Activated naive CD4-positive, alpha-beta T cell (primary cell): ENCODE data around the gene PLCE1.
"Not testable (repeated sequence)": the region's sequence is repeated elsewhere in the genome, so short reads cannot be mapped to it uniquely, and the experiment has no call there.

Source experiments
- DNase-seq, 4 experiments: peaks; one replicate each; lab custom pipeline; 2025; lab: John Stamatoyannopoulos, UW

The PLCE1 gene

GRCh38 chr10:93993782-93994437 lies at the start of gene PLCE1:
Gene PLCE1 (plus strand): TSS chr10:93993931. CDS start chr10:94031047, 37,116 bp downstream.
- no peak for DNase-seq

GRCh38 chr10:93945819-93946218 lies 47.9 kb upstream of the PLCE1 start:
- DNase-seq: no peak

- no peak for DNase-seq
Measured at GRCh38 chr10:93947055-93947454, 46.7 kb upstream of the PLCE1 start.

- no peak for DNase-seq
Measured at GRCh38 chr10:93947524-93947923, 46.2 kb upstream of the PLCE1 start.

GRCh38 chr10:93951905-93952304 lies 41.8 kb upstream of the PLCE1 start:
- DNase-seq: no peak

GRCh38 chr10:93954299-93954698 lies 39.4 kb upstream of the PLCE1 start:
- DNase-seq: no peak

GRCh38 chr10:93954726-93955363 lies 38.9 kb upstream of the PLCE1 start:
- no peak for DNase-seq

DNA sequence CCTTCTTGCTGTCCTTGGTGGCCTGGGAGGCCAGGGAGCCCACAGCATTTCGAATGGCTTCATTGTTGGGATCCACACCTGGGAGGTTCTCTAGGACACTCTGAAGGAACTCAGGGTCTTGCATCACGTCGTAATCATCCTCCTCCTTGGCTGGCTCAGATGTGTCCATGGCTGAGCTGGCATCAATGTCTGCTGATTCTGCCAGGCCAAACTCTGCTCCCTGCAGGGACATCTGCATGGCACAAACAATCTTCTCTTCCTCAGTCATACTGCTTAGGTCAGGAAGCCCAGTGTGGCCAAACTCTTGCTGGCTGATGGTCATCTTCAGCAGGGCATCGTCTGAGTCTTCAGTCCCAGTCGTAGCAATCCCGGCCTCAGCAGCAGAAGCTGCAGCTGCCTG lies 34.9 kb upstream of the PLCE1 start:
- DNase-seq: no peak

GRCh38 chr10:93960988-93961387 lies 32.7 kb upstream of the PLCE1 start:
- not testable (repeated sequence) for DNase-seq

GRCh38 chr10:93962973-93963372 lies 30.8 kb upstream of the PLCE1 start:
- no peak for DNase-seq

GRCh38 chr10:93963434-93963833 lies 30.3 kb upstream of the PLCE1 start:
- DNase-seq: no peak

GRCh38 chr10:93965911-93966310 lies 27.8 kb upstream of the PLCE1 start:
- DNase-seq: no peak

GRCh38 chr10:93967756-93968155 lies 26.0 kb upstream of the PLCE1 start:
- no peak for DNase-seq

DNA sequence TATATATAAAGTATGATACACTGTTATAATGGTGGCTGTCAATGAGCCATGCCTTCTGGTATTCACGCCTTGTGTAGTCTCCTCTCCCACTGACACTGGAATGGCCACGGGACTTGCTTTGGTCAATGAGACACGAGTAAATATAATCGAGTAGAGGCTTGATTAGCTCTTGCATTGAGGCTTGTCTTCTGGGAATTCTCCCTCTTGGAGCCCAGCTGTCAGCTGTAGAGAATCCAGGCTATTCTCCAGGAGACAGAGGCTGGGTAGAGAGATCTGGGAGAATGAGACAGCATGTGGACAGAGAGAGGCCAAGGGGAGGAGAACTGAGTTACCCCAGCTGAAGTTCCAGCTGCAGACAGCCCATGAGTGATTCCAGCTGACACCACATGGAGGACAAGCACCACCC lies 25.2 kb upstream of the PLCE1 start:
- DNase-seq: no peak

DNA sequence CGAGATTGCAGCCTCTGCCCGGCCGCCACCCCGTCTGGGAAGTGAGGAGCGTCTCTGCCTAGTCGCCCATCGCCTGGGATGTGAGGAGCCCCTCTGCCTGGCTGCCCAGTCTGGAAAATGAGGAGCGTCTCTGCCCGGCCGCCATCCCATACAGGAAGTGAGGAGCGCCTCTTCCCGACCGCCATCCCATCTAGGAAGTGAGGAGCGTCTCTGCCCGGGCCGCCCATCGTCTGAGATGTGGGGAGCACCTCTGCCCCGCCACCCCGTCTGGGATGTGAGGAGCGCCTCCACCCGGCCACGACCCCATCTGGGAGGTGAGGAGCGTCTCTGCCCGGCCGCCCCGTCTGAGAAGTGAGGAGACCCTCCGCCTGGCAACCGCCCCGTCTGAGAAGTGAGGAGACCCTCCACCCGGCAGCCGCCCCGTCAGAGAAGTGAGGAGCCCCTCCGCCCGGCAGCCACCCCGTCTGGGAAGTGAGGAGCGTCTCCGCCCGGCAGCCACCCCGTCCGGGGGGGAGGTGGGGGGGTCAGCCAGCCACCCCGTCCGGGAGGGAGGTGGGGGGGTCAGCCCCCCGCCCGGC lies 23.2 kb upstream of the PLCE1 start:
- DNase-seq: not testable (repeated sequence)

DNA sequence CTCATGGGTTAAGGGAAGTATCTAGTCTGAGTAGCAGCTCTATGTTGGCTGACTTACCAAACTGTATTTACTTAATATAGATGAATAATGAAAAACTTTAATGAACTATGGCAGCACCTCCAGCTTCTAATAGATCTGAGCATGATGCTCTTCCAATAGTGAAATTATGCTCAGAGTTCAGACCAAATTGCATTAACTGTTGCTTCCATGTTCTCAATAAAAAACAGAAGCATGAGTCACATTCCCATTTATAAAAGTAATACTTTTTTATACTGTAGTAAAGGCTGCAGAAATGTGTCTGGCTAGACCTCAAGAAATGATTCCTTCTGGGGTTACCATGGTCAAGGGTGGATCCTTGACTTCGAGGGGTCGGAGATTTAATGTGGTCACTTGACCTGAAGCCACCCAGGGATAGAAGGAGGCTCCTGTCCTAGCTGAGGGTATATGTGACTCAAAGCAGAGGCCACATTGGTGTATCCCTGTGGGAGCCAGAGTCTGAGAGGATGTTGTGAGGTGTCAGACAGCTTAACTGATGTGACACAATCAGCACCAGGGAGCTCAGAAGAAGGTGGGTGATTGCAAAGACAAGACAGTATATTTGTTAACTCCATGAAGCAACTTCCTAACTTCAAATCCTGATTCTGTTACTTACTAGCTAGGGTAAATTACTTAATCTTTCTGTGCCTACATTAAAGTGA lies 19.8 kb upstream of the PLCE1 start:
- no peak for DNase-seq

DNA sequence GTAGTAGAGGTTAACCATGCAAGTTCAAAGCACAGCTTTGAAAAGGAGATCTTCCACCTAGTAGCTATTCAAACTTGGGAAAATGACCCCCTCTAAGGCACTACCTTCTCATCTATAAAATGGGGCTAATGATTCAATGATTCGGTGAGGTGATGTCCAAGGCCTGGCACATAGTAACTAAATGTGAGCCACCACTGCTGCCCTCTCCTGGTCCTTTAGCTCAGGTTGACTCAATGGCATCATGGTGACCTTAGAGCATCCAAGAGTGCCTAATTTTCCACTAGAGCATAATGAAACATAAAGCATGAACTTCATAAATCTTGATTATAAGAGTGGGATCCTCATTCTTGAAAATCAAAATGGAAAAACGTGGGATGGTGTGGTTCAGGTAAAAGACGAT lies 16.3 kb upstream of the PLCE1 start:
- DNase-seq: no peak

DNA sequence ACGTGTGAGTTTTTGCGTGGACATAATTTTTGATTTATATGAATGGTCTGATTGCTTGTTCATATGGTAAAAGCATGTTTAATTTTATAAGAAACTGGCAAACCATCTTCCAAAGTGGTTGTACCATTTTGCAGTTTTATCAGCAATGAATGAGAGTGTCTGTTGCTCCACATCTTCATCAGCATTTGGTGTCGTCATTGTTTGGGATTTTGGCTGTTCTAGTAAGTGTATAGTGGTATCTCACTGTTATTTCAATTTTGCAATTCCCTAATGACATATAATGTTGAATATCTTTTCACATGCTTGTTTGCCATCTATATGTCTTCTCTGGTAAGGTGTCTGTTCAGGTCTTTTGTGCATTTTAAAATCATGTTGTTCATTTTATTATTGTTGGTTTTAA lies 13.2 kb upstream of the PLCE1 start:
- no peak for DNase-seq

DNA sequence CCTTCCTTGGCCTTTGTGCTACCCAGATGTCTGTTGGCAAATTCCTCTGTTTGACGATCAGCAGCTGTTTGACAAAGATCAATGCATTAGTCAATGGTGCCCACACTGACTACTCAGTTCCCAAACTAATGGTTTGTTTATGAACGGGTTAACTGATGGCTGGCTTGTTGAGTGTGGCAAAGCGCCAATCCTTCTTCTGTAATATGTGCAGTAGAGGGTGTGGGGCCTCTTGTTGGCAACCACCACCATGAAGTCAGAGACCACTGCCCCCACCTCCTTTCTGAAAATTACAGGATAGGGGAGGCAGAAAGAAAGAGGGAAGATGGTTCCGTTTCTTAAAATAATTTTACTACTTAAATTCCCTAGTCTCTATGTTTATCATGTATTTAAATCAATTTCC lies 2.6 kb upstream of the PLCE1 start:
- no peak for DNase-seq

DNA sequence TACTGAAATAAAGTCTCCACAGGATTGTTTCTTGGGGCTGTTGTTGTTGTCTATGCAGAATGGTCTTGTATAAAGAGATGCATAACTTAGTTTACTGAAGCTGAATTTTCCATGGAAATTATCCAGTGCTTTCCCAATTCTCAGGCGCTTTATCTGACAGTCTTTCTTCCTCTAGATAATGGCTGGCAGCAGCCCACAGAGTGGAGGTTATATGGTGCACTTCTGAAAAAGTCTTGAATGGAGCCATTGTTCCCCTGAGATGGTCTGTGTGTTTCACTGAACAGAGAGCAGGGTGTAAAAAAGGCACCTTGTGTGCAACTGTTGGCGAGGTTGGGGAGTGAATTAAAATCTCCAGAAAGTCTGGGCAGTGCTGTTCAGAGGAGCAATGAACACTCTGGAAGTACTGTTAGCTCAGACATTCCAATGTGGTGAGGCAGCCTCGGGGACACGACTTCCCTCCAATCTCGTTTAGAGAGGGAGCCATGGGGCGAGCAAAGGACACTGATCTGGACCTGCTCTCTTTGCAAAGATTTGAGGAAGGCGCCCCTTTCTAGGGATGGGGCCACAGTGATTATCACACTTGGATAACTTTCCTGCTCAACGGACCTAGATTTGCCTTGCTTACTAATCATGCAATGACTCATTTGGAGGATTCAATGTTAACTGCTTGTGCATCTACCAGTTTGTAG lies 2.0 kb upstream of the PLCE1 start:
- DNase-seq: no peak

DNA sequence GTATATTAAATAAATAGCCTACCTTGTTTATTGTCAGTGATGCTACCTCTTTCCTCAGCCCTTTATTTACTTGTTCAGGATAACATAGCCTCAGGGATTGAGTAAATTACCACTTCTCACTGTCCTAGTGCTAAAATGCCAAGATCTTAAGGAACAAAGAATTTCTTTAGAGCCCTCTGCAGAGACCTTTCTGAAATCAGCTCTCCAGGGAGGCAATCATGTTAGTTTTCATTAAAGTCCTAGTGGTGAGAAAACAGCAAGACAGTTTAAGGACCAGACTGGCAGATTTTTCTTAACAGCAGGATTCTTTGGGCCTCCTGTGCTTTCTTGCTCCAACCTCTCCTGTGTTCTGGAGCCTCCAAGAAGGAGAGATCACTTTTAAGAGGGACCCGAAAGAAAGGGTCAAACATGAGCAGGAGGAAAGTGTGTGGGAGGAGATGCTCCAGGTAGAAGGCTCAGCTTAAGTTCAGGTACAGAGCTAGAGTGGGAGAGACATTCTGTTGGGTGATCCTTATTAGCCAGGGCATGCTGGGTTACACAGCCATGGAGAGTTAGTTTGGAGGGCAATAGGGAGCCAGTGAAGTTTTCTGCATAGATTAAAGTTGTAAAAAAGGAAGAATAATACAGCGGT lies 1.2 kb upstream of the PLCE1 start:
- no peak for DNase-seq

DNA sequence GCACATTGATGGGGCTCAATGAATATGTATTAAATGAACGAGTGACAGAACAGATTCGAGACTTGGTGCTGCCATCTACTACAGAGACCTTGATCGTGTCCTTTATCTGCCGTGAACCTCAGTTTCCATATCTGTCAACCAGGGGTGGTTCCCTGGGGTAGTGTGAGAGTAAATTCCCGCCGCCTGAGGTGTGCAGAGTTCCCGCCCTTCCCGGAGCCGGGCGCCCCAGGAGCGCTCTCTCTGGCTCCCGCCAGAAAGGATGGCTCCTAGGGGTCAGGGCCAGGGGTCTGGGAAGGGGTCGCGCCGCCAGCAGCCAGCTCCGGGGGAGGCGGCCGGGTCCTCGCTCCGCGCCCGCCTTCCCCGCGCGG lies 333 bp upstream of the PLCE1 start:
- no peak for DNase-seq
